Sigmoid colon (tissue), 7 donors: ENCODE data around the gene PVALEF. TPM values are rescaled to one million over a fixed set of nuclear protein-coding genes. Genes with fewer than 3 reads are reported as not detected.

Experiments
- DNase-seq: peaks from one replicate; pipeline ENCODE4 v3.0.0-alpha.2; 2019
- H3K27ac ChIP-seq, 4 donors: fragments of 200-600 bp; sonication (generic); one replicate each; pipeline ENCODE4 v1.5.1; 2016 to 2019; ENCODE audit warnings: mild to moderate bottlenecking in 1 of 4
- H3K27me3 ChIP-seq, 3 donors: fragments of 200-600 bp; sonication (generic); one replicate each; pipeline ENCODE4 v1.5.1; 2019; ENCODE audit warnings: mild to moderate bottlenecking in 1 of 3
- H3K36me3 ChIP-seq, 4 donors: fragments of 200-600 bp; sonication (generic); one replicate each; pipeline ENCODE4 v1.5.1; 2016 to 2019
- H3K4me1 ChIP-seq, 4 donors: fragments of 200-600 bp; sonication (generic); one replicate each; pipeline ENCODE4 v1.5.1; 2017 to 2019
- H3K4me3 ChIP-seq, 4 donors: fragments of 200-600 bp; sonication (generic); one replicate each; pipeline ENCODE4 v1.5.1; 2017 to 2019; ENCODE audit warnings: mild to moderate bottlenecking in 2 of 4, moderate library complexity in 1 of 4
- H3K9me3 ChIP-seq, 4 donors: fragments of 200-600 bp in 3 of 4; sonication (generic) in 3 of 4; one replicate each; pipeline versions ENCODE4 v1.5.1 to v1.6.1; 2013 to 2019
- CTCF ChIP-seq, 4 experiments: fragments of 450-650 bp in 3 of 4; fragments of 200-600 bp in 1 of 4; IDR thresholded peaks; one replicate each; pipeline ENCODE4 v1.5.1; 2016 to 2019; ENCODE audit warnings: antibody characterized with exemption in 4 of 4, mild to moderate bottlenecking in 3 of 4, moderate library complexity in 2 of 4
- EP300 ChIP-seq, 4 donors: sonication (generic); formaldehyde crosslinking; IDR thresholded peaks; one replicate each; pipeline ENCODE4 v1.6.1; 2017; ENCODE audit warnings: antibody characterized with exemption in 4 of 4
- POLR2A ChIP-seq, 2 donors: fragments of 450-650 bp; IDR thresholded peaks; one replicate each; pipeline ENCODE4 v1.6.1; 2016; ENCODE audit warnings: antibody characterized with exemption in 2 of 2, mild to moderate bottlenecking in 2 of 2, moderate library complexity in 2 of 2
- POLR2AphosphoS5 ChIP-seq, 4 donors: sonication (generic); formaldehyde crosslinking; IDR thresholded peaks; one replicate each; pipeline ENCODE4 v1.6.1; 2017; ENCODE audit warnings: antibody characterized with exemption in 4 of 4
- WGBS, 2 donors: extraction: QIAGEN DNeasy Blood & Tissue Kit; methylation state at CpG; one replicate each; pipeline ENCODE4 v1.1.7; 2013; 5-methylcytosine and 5-hydroxymethylcytosine counted together
- intact Hi-C: fragments of 100-400 bp; cut with DNase I; formaldehyde crosslinking; loops from one replicate; pipeline ENCODE4 v1.15.1; 2023
- polyA plus RNA-seq, 3 donors: library from polyadenylated mRNA; stranded (reverse); fragments of 200-250 nt; gene quantifications; one replicate each; pipeline ENCODE4 v1.2.3, GENCODE V29; 2013
- total RNA-seq, 4 donors: library from RNA; depleted of rRNA; stranded (reverse); fragments of >200 nt; gene quantifications; one replicate each; pipeline ENCODE4 v1.1.0, GENCODE V29; 2016
- donor health status: healthy with polysubstance abuse.
- donor health status: Bipolar disorder and iron deficiency.
- donor health status: healthy.

The PVALEF gene
- total and polyA plus RNA-seq, 7 donors: not detected

DNA sequence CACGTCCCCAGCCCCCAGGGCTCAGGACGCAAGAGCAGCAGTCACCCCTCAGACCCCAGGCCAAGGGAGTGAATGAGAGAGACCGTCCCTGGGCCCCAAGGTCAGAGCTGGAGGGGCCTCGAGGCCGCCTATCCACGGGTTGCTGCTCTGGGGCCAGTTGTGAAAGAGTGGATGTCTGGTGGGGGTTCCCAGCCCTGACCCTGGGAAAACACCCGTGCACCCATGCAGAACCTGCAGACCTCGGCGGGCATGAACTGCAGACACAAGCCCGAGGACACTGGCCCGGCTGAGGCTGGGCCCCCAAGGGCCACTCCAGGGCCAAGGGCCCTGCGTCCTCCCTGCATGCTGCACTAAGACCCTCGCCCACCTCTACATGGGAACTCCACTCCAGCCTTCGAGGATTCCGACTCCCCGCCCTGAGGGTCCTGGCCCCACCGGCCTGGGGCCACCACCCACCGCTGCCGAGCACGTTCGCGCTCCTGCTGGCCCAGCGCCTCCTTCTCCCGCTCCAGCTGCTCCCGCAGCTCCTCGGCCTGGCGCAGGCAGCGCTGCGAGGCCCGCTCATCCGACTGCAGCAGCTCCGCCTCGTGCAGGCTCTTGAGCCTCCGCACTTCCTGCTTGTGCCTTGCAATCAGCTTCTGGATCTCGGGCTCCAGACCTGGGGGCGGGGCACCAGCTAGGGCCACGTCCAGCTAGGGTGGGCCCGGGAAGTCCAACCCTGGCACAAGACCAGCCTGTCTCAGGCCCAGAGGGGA lies 28.3 kb downstream of the PVALEF start:
- Histone ChIP-seq H3K9me3 (no peaks in the 10 kb centered on the region), H3K27ac (no peak overlapping the region), H3K4me3 (no peak overlapping the region), H3K27me3 (no peaks in the 10 kb centered on the region), H3K4me1 (peaks cover 0 to 14% (median 0%) of the 10 kb centered on the region in 4 donors), H3K36me3 (peaks cover 0 to 18% (median 0%) of the 10 kb centered on the region in 4 donors)
- WGBS, 2 donors: 89 to 92% methylated on average over 38 of the region's 38 CpGs
- no peak for DNase-seq
- intact Hi-C loops: no loop called here
- TF ChIP-seq POLR2AphosphoS5 (IDR thresholded peaks at IDR 0.05) (no peak), EP300 (IDR thresholded peaks at IDR 0.05) (no peak), CTCF (IDR thresholded peaks at IDR 0.05) (no peak), POLR2A (IDR thresholded peaks at IDR 0.05) (no peak)

GRCh38 chr17:81194225-81194760 lies 29.0 kb downstream of the PVALEF start:
- H3K9me3 ChIP-seq: no peaks in the 10 kb centered on the region
- H3K36me3 ChIP-seq: peaks cover 0 to 18% (median 0%) of the 10 kb centered on the region in 4 donors
- TF ChIP-seq CTCF (IDR thresholded peaks at IDR 0.05): no peak
- no peak for TF ChIP-seq POLR2A (IDR thresholded peaks at IDR 0.05)
- no peak for TF ChIP-seq EP300 (IDR thresholded peaks at IDR 0.05)
- TF ChIP-seq POLR2AphosphoS5 (IDR thresholded peaks at IDR 0.05): no peak
- intact Hi-C loops: no loop called here
- no peak for DNase-seq
- H3K4me1 ChIP-seq: peaks cover 0 to 20% (median 0%) of the 10 kb centered on the region in 4 donors
- H3K27ac ChIP-seq: no peak overlapping the region
- H3K27me3 ChIP-seq: no peaks in the 10 kb centered on the region
- no peak overlapping the region for H3K4me3 ChIP-seq
- 92 to 93% methylated on average over 21 of the region's 21 CpGs for whole genome bisulfite sequencing, 2 donors

- DNase-seq: no peak
- Histone ChIP-seq H3K36me3 (peaks cover 0 to 18% (median 0%) of the 10 kb centered on the region in 4 donors), H3K27me3 (no peaks in the 10 kb centered on the region), H3K27ac (no peak overlapping the region), H3K4me3 (no peak overlapping the region), H3K4me1 (peaks cover 0 to 28% (median 0%) of the 10 kb centered on the region in 4 donors), H3K9me3 (no peaks in the 10 kb centered on the region)
- intact Hi-C loops: no loop called here
- WGBS, 2 donors: 92 to 95% methylated on average over 37 of the region's 37 CpGs
- TF ChIP-seq POLR2A (IDR thresholded peaks at IDR 0.05) (no peak), CTCF (IDR thresholded peaks at IDR 0.05) (no peak), EP300 (IDR thresholded peaks at IDR 0.05) (no peak), POLR2AphosphoS5 (IDR thresholded peaks at IDR 0.05) (no peak)
Observed at GRCh38 chr17:81194941-81195901, 29.9 kb downstream of the PVALEF start.

DNA sequence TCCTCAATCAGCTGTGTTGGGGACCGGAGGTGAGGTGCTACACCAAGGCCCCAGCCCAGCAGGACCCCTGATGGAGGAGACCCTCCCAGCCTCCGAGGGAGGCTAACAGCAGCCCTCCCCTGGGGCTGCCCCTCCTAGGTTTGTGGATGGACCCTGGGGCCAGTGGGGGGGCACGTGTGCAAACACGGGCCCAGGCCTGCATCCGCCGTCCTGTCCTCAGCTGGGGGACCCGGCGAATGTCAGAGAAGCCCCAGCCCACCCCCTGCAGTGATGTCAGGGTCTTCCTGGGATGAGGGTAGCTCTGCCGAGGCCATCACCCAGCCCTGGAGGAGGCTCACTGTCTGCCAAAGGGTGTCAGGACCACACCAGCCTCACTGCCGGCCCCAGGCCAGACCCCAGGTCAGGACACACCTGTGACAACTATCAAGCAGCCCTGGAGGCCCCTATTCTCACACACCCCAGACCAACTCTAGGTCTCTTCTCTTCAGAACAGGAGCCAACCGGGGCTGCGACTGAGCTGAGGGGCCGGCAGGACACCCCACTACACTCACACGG lies 30.7 kb downstream of the PVALEF start:
- H3K27ac ChIP-seq: no peak overlapping the region
- 90 to 94% methylated on average over 14 of the region's 14 CpGs for WGBS, 2 donors
- TF ChIP-seq EP300 (IDR thresholded peaks at IDR 0.05) (no peak), CTCF (IDR thresholded peaks at IDR 0.05) (no peak), POLR2A (IDR thresholded peaks at IDR 0.05) (no peak), POLR2AphosphoS5 (IDR thresholded peaks at IDR 0.05) (no peak)
- intact Hi-C loops: no loop called here
- no peak for DNase-seq
- peaks cover 0 to 28% (median 0%) of the 10 kb centered on the region in 4 donors for H3K4me1 ChIP-seq
- H3K36me3 ChIP-seq: peaks cover 0 to 13% (median 0%) of the 10 kb centered on the region in 4 donors
- no peaks in the 10 kb centered on the region for H3K9me3 ChIP-seq
- no peak overlapping the region for H3K4me3 ChIP-seq
- H3K27me3 ChIP-seq: no peaks in the 10 kb centered on the region
